Inflammatory macrophage treated with lipopolysaccharide for 4 hours (primary cell): ENCODE measurements around the gene FSTL3.
"Not testable (repeated sequence)": the region's sequence is repeated elsewhere in the genome, so short reads cannot be mapped to it uniquely, and the experiment has no call there.

Source experiments
- DNase-seq: peaks from one replicate; pipeline ENCODE4 v3.0.0-alpha.2; 2020

The FSTL3 gene

DNA sequence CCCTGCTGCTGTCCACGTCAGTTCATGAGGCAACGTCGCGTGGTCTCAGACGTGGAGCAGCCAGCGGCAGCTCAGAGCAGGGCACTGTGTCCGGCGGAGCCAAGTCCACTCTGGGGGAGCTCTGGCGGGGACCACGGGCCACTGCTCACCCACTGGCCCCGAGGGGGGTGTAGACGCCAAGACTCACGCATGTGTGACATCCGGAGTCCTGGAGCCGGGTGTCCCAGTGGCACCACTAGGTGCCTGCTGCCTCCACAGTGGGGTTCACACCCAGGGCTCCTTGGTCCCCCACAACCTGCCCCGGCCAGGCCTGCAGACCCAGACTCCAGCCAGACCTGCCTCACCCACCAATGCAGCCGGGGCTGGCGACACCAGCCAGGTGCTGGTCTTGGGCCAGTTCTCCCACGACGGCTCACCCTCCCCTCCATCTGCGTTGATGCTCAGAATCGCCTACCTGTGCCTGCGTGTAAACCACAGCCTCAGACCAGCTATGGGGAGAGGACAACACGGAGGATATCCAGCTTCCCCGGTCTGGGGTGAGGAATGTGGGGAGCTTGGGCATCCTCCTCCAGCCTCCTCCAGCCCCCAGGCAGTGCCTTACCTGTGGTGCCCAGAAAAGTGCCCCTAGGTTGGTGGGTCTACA lies 6.6 kb downstream of the FSTL3 start:
- no peak for DNase-seq

DNA sequence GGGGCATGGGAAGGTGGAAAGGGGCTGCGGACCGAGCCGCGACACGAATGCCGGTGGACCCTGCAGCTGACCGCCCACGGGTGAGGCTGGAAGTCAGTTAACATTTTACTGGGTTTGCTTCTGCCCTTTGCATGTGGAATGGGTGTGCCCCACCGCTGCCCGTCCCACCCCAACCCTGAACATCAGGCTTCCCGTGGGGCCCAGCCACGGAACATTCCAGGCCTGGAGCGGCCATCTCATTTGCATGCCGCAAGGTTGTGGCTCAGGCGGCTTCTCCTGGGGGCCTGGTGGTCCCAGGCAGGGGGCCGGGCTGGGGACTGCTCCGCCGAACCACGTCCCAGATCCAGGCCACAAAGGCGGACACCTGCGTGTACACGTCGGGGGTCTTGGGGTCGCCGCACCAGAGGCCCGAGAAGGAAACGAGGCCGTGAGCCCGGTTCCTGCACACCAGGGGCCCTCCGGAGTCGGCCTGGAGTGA lies 9.3 kb downstream of the FSTL3 start:
- no peak for DNase-seq

DNA sequence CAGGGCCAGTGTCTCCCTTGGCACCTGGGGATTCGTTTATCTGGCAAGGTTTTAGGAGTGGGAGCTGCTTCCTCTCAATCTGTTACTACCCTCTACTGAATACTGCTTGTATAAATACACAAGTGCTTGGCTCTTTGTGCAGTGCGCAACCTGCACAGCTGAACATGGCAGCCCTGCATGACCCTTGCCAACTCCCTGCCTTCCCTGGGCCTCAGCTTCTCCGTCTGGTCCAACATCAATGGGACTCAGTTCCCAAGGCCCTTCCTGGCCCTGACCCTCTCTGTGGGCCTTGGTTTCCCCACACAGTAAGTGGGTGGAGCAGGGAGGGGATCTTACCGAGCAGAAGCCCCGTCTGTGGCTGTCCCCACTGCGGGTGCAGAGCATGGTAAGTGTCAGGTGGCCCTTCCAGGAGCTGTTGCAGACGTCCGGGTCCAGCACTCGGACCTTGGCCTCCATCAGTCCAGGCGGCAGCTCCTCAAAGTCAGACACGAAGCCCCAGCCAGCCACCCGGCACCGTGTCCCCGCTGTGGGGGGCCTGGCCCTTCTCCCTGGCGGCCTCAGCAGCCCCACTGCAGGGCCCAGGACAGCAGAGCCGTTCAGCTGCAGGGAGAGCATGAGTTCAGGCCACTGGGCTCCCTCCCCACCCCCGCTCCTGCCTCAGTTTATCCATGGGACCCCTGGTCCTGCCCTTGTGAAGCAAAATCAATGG lies 10.6 kb downstream of the FSTL3 start:
- no peak for DNase-seq

DNA sequence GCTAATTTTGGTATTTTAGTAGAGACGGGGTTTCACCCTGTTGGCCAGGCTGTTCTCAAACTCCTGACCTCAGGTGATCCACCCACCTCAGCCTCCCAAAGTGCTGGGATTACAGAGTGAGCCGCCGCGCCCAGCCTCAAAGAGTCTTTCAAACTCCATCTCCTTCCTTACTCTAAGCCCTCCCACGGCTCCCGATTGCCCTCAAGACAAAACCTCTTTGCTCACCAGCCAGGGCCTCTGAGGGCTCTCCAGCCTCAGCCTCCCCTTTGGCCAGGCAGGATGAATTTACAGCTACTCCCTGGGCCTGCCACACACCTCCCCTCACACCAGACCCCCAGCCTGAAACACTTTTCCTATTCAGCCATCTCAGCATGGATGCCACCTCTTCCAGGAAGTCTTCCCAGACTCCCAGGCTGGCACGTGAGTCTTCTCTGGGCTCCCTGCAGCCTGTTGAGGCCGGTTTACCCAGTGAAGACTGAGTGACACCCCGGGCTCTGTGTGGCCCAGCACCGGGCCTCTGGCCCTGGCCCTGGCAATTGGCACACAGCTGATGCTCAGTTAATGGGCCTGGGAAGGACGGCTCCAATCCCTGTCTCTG lies 11.5 kb downstream of the FSTL3 start:
- DNase-seq, result no peak

- no peak for DNase-seq
These were observed 12.0 kb downstream of the FSTL3 start for GRCh38 chr19:688214-688613.

- no peak for DNase-seq
These were observed 12.8 kb downstream of the FSTL3 start for GRCh38 chr19:688992-689391.

DNA sequence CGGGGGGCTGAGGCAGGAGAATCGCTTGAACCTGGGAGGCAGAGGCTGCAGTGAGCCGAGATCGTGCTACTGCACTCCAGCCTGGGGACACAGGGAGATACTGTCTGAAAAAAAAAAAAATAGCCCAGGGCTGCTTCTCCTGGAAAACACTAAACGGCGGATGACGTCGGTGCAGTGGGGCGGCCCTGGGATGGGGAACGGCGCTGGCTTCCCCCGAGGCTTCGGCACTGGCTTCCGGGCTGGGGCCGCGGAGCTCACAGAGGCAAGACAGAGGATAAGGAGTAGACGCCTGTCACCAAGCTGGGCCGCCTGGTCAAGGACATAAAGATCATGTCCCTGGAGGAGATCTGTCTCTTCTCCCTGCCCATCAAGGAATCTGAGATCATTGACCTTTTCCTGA lies 14.0 kb downstream of the FSTL3 start:
- no peak for DNase-seq

- no peak for DNase-seq
These were observed 18.5 kb downstream of the FSTL3 start for GRCh38 chr19:694481-695351.

DNA sequence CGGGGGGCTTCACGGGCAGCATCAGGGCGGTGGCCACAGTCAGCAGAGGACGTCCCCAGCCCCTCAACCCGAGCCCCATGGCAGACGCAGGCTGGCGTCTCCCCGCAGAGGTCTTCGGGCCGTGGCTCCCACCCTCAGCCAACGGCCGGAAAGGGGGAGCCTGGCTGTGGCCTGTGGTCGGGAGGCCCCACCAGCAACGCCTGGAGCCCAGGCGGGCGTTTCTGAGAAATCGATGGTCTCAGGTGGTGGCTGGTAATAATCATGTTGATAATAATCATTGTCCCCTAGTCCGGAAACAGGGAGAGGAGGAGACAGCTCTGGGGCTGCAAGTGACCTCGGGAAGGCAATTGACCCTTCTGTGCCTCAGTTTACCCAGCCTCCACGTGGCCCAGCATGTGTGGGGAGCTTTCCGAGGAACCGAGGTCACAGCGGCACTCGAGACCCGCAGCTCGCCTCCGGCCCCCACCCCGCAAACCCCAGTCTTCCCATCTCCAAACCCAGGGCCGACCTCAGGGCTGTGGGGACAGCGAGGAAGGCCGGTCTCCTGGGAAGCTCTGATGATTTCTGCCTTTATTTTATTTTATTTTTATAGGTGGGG lies 19.3 kb downstream of the FSTL3 start, which contains the start of gene PRSS57:
TSS of gene PRSS57 (minus strand) at position 101 of the 598 bp plus-strand sequence. CDS start at position 79, 22 bp downstream.
- DNase-seq, result no peak

DNA sequence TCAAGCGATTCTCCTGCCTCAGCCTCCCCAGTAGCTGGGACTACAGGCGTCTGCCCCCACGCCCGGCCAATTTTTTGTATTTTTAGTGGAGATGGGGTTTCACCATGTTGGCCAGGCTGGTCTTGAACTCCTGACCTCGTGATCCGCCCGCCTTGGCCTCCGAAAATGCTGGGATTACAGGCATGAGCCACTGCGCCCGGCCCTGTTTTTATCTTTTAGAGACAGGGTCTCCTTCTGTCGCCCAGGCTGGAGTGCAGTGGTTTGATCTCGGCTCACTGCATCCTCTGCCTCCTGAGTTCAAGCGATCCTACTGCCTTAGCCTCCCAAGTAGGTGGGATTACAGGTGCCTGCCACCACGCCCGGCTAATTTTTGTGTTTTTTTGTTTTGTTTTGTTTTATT lies 22.3 kb downstream of the FSTL3 start:
- not testable (repeated sequence) for DNase-seq

GRCh38 chr19:699885-700284 lies 23.7 kb downstream of the FSTL3 start:
- not testable (repeated sequence) for DNase-seq

GRCh38 chr19:702847-703246 lies 26.7 kb downstream of the FSTL3 start:
- DNase-seq, result not testable (repeated sequence)

- DNase-seq, result no peak
These were observed 27.1 kb downstream of the FSTL3 start for GRCh38 chr19:703329-703650.

DNA sequence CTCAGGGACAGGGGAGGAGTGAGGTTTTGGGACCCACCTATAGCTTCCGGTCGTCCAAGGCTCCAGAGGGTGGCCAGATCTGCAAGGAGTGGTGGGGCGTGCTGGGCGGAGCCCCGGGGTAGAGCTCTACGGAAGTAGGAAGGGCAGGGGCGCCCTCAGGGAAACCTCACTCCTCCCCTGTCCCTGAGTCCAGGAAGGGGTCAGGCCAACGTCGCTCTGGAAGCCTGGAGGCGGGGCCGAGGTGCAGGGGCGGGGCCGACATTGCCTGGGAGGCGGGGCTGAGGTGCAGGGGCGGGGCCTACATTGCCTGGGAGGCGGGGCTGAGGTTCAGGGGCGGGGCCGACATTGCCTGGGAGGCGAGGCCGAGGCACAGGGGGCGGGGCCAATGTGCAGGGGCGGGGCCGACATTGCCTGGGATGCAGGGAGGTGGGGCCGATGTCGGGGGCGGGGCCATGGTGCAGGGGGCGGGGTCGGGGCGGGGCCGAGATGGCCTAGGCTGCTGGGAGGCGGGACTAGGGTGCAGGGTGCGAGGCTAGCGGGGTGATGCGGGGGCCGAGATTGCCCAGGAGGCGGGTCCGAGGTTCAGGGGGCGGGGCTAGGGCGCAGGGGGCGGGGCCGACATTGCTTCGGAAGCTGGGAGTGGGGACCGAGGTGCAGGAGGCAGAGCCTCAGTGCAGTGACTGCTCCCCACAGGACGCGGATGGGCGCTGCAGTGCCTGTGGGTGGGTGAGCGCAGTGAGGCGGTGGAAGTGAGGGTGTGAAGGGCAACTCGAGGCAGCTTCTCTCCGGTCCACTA lies 27.7 kb downstream of the FSTL3 start:
- DNase-seq, result peak; percentile 84

GRCh38 chr19:704447-704741 lies 28.2 kb downstream of the FSTL3 start:
- no peak for DNase-seq

- DNase-seq, result no peak
These were observed 32.3 kb downstream of the FSTL3 start, which contains the start of gene PALM for GRCh38 chr19:708154-709143. Gene PALM (plus strand): TSS chr19:708935. CDS start chr19:709147, 212 bp downstream.

DNA sequence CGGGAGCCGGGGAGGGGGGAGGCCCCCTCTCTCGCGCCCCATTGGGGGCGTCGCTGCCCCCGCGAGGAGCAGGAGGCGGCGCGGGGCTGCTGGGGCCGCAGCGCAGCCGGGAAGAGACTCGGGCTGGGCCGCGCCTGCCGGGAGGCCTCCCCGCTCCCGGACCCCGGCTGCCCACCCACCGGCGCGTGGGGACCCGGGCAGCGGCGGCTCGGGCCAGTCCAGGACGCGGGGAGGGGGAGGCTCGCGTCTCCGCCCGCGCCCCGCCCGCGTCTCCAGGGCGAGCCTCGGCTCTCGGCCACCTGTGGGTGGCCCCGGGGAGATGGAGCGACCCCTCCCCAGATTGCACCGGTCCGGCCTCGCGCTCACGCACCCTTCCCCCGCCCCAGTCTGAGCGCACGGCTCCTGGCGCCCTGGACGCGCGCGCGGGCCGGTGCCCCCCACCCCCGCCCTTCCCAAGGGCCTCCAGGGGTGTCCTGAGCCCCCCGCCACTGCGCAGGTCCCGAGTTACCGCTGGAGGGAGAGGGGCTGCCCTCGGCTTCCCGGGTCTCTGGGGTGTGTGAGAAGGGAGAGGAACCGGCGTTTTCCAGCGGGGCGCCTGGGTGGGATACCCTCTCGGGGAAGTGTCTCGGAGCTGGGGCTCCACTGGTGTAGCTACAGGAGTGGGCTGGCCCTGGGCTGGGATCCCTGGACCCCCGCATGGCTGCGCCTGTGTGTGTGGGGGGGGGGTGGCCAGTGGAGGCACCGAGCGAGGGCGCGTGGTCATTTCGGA lies 33.2 kb downstream of the FSTL3 start:
- no peak for DNase-seq

- DNase-seq, result no peak
These were observed 33.9 kb downstream of the FSTL3 start for GRCh38 chr19:709965-710571.

GRCh38 chr19:710767-711166 lies 34.6 kb downstream of the FSTL3 start:
- no peak for DNase-seq
